Peyer's patch (tissue), 4 donors: ENCODE results near the gene TMEM204. TPM values are rescaled to one million over a fixed set of nuclear protein-coding genes. Genes with fewer than 3 reads are reported as not detected.

ENCODE experiments used
- DNase-seq, 3 donors: peaks; one replicate each; pipeline ENCODE4 v3.0.0-alpha.2; 2017 to 2019
- H3K27ac ChIP-seq, 4 donors: fragments of 200-600 bp; sonication (generic); one replicate each; pipeline ENCODE4 v1.5.1; 2016 to 2019
- H3K27me3 ChIP-seq, 2 donors: fragments of 200-600 bp; sonication (generic); one replicate each; pipeline ENCODE4 v1.5.1; 2019
- H3K36me3 ChIP-seq, 3 donors: fragments of 200-600 bp; sonication (generic); one replicate each; pipeline ENCODE4 v1.5.1; 2016 to 2019
- H3K4me1 ChIP-seq, 4 donors: fragments of 200-600 bp; sonication (generic); one replicate each; pipeline ENCODE4 v1.5.1; 2016 to 2019
- H3K4me3 ChIP-seq, 4 donors: fragments of 200-600 bp; sonication (generic); 1 replicate in 3 of 4; 2 replicates in 1 of 4; pipeline ENCODE4 v1.5.1; 2016 to 2019; ENCODE audit warnings: mild to moderate bottlenecking in 1 of 4
- H3K9me3 ChIP-seq, 4 donors: fragments of 200-600 bp; sonication (generic); one replicate each; pipeline ENCODE4 v1.5.1; 2016 to 2019; ENCODE audit warnings: mild to moderate bottlenecking in 1 of 4
- CTCF ChIP-seq, 6 experiments: fragments of 450-650 bp in 4 of 6; fragments of 200-600 bp in 2 of 6; sonication (generic) in 1 of 6; IDR thresholded peaks; one replicate each; pipeline ENCODE4 v1.5.1; 2017 to 2019; ENCODE audit warnings: antibody characterized with exemption in 6 of 6, mild to moderate bottlenecking in 3 of 6, moderate library complexity in 1 of 6
- POLR2A ChIP-seq, 2 donors: fragments of 450-650 bp; IDR thresholded peaks; one replicate each; pipeline ENCODE4 v1.5.1; 2017; ENCODE audit warnings: antibody characterized with exemption in 2 of 2, mild to moderate bottlenecking in 2 of 2, moderate library complexity in 2 of 2
- total RNA-seq, 4 donors: library from RNA; depleted of rRNA; stranded (reverse); fragments of >200 nt; gene quantifications; one replicate each; pipeline ENCODE4 v1.1.0, GENCODE V29; 2016

TMEM204 gene
- total RNA-seq, 4 donors from 2014 or later = 7.4 to 42.1 (median 11.6) TPM

- Histone ChIP-seq H3K36me3 (peaks cover 0 to 60% (median 0%) of the 10 kb centered on the region in 3 donors), H3K27ac (no peak overlapping the region)
- peak in 1 of 3 donors; percentile 45 for DNase-seq
Observed at GRCh38 chr16:1496464-1496863, 37.0 kb upstream of the TMEM204 start.

GRCh38 chr16:1497014-1497598 lies 36.4 kb upstream of the TMEM204 start:
- peaks cover 5 to 24% (median 11%) of the 10 kb centered on the region in 4 donors for H3K4me1 ChIP-seq
- no peak overlapping the region for H3K27ac ChIP-seq
- no peaks in the 10 kb centered on the region for H3K9me3 ChIP-seq
- DNase-seq = peak in 1 of 3 donors; percentile 44
- H3K27me3 ChIP-seq = no peaks in the 10 kb centered on the region
- H3K4me3 ChIP-seq = no peak overlapping the region
- peaks cover 0 to 67% (median 0%) of the 10 kb centered on the region in 3 donors for H3K36me3 ChIP-seq
- no peak for TF ChIP-seq CTCF (IDR thresholded peaks at IDR 0.05)
- TF ChIP-seq POLR2A (IDR thresholded peaks at IDR 0.05) = no peak

More at GRCh38 chr16:1496464-1496863, 37.0 kb upstream of the TMEM204 start:
- H3K4me3 ChIP-seq = no peak overlapping the region
- H3K4me1 ChIP-seq = peaks cover 5 to 24% (median 11%) of the 10 kb centered on the region in 4 donors
- no peaks in the 10 kb centered on the region for H3K9me3 ChIP-seq
- no peaks in the 10 kb centered on the region for H3K27me3 ChIP-seq
- TF ChIP-seq POLR2A (IDR thresholded peaks at IDR 0.05) = no peak
- no peak for TF ChIP-seq CTCF (IDR thresholded peaks at IDR 0.05)

- peaks cover 0 to 13% (median 4%) of the 10 kb centered on the region in 4 donors for H3K4me1 ChIP-seq
- no peaks in the 10 kb centered on the region for H3K9me3 ChIP-seq
- peaks cover 0 to 83% (median 0%) of the 10 kb centered on the region in 3 donors for H3K36me3 ChIP-seq
- DNase-seq = no peak
- no peak for TF ChIP-seq POLR2A (IDR thresholded peaks at IDR 0.05)
- no peak for TF ChIP-seq CTCF (IDR thresholded peaks at IDR 0.05)
- no peaks in the 10 kb centered on the region for H3K27me3 ChIP-seq
- H3K4me3 ChIP-seq = no peak overlapping the region
- no peak overlapping the region for H3K27ac ChIP-seq
Observed at GRCh38 chr16:1498899-1499676, 34.4 kb upstream of the TMEM204 start.

- Histone ChIP-seq H3K27me3 (no peaks in the 10 kb centered on the region), H3K4me1 (peaks cover 0 to 4% (median 0%) of the 10 kb centered on the region in 4 donors), H3K27ac (no peak overlapping the region), H3K36me3 (peaks cover 0 to 80% (median 0%) of the 10 kb centered on the region in 3 donors), H3K9me3 (no peaks in the 10 kb centered on the region), H3K4me3 (no peak overlapping the region)
- no peak for DNase-seq
- TF ChIP-seq POLR2A (IDR thresholded peaks at IDR 0.05) = no peak
- TF ChIP-seq CTCF (IDR thresholded peaks at IDR 0.05) = no peak
Observed at GRCh38 chr16:1499756-1500464, 33.6 kb upstream of the TMEM204 start.

- no peak overlapping the region for H3K27ac ChIP-seq
- TF ChIP-seq POLR2A (IDR thresholded peaks at IDR 0.05) = no peak
- TF ChIP-seq CTCF (IDR thresholded peaks at IDR 0.05) = no peak
- H3K9me3 ChIP-seq = no peaks in the 10 kb centered on the region
- H3K4me3 ChIP-seq = no peak overlapping the region
- no peaks in the 10 kb centered on the region for H3K27me3 ChIP-seq
- DNase-seq = no peak
- no peaks in the 10 kb centered on the region for H3K4me1 ChIP-seq
- H3K36me3 ChIP-seq = peaks cover 0 to 77% (median 0%) of the 10 kb centered on the region in 3 donors
Observed at GRCh38 chr16:1500465-1501150, 32.9 kb upstream of the TMEM204 start.
